ENCODE measurements around the gene ZNF280A.

The ZNF280A gene

DNA sequence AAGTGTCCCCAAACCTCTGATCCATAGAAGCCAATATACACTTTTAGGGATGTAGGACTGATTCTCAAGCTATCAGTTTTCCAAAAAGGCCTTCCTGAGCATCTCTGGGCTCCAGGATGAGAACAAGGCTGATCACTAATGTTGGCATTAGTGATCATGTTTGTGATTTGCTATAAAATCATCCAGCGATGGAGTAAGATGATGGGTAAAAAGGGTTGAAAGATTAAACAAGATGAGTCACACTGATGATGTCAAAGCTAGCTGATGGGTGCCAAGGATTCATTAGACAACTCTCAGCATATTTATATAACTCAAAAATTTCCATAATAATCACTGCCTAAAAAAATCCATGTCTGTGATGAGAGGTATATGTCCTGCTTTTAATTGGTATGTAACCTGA is 54.3 kb downstream of the ZNF280A start:
- FAIRE-seq, result no peak

DNA sequence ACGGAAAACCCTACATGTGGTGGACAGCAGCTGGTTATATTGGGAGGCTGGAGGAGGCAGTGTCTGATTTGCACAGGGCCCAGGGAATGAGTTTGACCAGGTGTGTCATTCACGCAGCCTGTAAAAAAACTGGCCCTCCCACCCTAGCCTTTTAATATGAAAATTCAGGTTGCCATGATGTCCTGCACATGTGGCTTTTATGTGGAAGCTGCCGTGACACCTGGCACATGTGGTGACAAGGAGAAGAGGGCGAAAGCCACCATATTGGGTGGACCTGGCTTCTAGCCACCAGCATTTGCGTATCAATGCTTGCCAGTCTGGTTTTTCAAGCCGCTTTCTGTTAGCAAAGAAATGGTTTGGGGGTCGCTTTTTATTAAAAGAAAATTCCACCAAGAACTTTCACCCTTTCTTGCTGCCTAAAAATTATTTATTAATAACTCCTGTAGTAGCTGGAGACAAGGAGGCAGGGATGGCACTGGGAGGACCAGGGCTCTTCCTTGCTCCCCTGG is 54.9 kb downstream of the ZNF280A start:
- FAIRE-seq, result no peak

- no peak for FAIRE-seq
Measured at GRCh38 chr22:22464541-22465054, 55.5 kb downstream of the ZNF280A start.

DNA sequence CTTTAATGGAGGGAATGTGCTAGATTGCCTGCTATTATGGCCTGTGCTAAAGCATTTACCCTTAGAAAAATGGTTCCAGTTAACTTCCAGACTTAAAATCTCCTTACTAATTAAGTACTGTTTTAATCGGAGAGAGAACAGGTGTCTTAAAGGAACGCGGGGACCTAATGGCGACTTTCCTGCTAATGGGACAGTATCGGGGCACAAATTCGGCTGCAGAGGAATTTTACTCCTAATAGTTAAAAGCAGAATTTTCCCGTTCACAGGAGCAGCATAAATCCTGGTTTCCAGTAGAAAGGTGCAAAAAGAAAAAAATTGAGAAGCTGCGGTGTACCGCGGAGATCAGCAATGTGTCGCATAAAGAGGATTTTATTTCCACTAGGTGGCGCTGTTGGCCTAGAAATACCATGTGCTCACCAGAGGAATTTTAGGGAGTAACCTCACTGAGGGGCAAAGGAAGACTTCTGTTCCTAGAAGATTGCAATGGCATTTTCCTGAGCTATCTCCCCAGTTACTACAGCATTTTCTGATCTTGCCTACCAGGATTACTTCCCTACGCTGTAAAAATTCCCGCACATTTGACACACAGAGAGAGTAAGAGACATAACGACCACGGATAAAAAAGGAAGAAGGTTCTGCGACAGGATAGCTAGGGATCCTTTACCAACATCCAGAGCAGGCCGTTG is 56.1 kb downstream of the ZNF280A start:
- peak; percentile 71 for FAIRE-seq
